HG02678 (cell line): ENCODE data around the gene EIF4EBP3.
A peak's percentile ranks its signal among the peaks of the same experiment; 100 is the strongest.

Experiments used
- ATAC-seq: cut with Tn5 transposase; IDR thresholded peaks from one replicate; pipeline ENCODE4 v1.9.1; 2021; ENCODE audit warnings: mild to moderate bottlenecking, moderate library complexity; ENCODE audit not compliant: unreplicated experiment

The EIF4EBP3 gene

DNA sequence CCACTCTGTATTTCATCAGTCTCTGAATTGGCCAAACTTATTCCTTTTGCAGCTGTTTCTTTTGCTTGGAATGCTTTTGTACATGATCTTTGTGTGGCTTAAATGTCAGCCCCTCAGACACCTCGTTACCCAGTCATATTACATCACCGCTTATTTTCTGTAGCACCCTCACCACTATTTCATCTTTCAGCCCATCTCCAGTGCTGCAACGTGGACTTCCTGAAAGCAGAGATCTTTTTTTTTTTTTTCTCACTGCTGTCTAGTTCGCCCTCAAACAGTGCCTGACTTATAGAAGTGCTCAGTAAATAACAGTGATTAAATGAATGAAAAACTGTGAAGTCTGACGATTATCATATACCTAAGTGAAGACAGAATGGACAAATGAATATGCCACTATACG, 9.0 kb downstream of the EIF4EBP3 start:
- no peak for ATAC-seq

DNA sequence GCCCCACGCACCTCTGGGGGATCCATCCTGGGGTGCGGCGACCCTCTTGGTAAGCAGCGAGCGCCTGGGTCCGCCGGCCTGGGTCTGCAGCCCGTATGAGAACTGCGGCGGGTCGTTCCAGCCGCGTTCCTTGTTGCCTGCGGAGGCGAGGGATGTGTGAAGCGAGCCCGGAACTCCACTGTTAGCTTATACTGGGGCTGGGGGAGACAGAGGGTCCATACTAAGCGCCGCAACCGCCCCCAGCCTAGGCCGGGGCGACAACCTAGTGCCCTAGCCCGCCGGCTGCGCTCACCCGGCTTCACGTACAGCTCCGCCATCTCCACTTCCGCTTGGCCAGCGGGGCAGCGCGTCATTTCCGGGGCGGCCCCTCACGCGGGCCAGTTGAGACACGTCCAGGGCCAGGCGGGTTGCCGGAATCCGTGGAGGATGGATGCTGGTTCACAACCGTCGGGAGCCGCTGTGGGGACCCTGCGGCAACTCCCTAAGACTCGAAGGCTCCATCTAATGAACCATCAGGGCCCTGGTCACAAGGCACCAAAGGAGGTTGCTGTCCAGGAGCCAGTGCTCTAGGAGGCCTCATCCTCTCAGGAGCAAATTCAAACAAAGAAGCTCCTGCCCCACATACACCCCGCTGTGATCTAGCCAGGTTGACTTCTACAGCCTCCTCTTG, 9.8 kb downstream of the EIF4EBP3 start, which contains the start of gene SRA1:
TSS of gene SRA1 (minus strand) at position 338 of the 670 bp plus-strand sequence. CDS start at position 317, 21 bp downstream.
- peak; percentile 98 for ATAC-seq

DNA sequence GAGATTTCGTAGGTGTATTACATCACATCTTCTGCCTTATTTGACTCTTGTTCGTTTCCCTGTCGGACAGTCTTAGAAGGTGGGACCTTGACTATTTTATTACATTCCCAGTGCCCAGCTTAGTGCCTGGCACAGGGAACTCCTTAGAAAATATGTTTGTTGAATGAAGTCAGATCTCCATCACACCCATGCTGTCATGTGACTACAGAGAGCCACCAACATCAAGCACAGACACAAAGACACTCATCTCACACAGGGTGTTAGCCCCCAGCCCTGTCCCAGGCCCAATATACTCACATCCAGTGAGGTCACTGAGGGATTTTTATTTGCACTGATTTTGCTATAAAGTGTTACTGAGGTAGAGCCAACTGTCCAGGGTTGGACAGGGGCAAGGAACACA, 10.5 kb downstream of the EIF4EBP3 start:
- ATAC-seq: no peak

DNA sequence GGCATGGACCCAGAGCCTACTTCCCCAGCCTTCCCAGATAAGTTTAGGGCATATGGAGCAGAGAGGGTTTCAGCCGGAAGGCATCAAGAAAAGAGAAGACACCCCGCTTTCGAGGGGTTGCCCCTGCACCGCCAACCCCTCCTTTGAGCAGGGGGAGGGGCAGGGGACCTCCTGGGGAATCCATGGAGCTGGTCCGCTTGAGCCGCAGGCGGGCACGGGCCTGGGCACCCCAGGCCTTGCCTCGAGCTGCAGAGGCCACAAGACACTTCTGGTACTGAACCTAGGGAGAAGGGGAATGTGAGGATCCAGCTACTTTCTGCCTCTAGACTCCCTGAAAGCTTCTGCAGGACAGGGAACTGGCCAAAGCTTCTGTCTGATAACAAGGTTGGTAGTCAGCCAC, 11.1 kb downstream of the EIF4EBP3 start:
- no peak for ATAC-seq

DNA sequence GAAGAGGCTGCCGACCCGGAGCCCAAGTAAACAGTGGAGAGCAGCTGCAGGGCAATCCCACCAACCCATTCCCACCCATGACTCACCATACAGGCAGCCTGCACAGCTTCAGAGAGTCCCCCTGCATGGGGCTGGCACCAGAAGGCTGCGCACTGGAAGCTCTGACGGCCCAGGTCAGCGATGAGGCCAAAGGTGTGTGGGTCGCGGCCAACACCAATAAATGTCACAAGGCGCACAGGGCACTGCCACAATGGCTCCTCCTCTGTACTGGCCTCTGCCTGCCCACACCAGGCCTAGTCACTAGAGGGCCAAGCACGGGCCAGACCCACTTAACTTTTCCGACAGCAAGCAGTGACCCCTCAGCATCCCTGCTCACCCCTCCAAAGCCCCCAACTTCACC, 12.8 kb downstream of the EIF4EBP3 start:
- ATAC-seq: no peak

DNA sequence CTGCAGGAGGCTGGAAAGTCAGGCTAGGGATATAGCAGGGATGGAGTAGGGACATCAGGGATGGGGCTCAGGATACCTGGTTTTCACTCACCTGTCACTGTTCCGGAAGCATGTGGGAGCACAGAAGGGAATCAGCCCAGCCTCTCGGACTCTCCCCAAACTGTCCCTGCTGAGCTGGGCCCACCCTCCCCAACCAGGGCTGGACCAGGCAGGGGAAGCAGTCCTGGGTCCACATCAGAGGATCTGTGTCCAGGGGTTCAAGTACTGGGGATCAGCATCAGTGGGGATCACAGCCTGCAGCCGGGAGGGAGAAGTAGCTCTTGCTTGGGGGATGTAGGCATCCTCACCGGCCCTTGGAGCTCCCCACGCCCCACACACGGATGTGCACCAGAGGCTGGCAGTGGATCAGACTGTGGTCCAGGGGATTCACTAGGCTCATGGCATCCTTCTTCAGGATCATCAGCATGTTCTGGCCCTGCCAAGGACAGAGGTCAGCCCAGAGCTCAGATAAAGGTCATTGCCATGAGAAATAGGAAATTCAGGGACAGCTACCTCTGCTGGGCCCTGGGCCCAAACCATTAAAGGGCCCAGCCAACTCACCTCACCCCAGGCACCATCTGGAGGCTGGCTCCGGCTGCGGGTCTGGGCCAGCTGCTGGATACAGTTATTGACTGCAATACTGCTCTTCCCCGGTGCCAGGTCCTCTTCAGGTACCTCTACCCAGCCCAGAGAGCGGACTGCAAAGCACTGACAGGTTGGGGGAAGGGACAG, 14.5 kb downstream of the EIF4EBP3 start:
- ATAC-seq: no peak

DNA sequence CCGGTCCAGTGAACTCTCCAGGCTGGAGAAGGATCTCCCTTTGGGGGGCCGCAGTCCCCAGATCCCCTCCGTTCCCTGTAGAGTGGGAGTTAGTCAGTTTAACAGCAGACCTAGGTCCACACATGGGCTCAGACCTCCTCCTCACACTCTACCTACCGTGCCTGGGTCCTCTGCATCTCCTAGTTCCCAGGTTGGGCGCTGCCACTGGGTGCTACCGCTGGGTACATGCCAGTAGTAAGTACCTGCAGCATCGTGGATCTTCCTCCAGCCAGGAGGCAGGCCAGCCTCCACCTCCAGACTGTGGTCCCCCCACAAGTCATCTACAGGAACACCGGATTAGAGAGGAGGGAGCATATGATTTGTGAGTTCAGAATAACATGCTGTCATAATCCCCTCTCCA, 16.1 kb downstream of the EIF4EBP3 start:
- ATAC-seq: no peak

DNA sequence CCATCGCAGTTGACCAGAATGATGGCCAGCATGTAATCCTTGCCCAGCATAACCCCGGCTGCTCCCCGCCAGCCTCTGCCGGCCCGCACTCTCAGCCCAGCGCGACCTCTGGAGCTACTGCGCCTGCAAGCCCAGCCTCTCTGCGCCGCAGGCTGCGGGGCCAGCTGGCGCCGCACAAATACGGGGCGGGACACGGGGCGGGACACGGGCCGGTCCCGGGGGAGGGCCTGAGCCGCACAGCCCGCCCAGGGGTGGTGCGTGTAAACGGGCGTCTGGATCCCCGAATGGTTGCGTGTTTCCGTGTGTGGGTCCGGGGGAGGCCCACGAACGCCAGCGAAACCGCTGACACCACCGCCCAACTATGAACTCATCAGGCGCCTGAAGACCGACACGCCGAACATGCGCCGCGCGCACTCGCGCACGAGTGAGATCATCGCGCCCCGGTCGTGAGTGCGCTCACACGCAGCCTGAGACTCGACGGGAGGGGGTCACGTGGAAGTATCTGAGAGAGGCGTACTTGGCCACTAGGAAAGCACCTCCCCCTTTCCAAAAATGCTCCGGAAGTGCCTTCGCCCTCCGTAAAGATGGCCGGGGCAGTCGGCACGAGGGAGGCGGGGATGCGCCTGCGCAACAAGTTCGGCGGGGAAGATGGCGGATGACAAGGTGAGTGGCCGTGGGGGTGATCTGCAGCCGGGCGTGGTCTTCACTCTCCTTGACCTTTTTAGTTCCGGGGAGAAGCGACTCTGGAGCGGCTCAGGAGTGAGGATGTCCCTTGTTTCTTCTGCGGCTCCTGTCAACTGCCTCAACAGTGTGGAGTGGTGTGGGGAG, 16.9 kb downstream of the EIF4EBP3 start, which contains the start of the genes APBB3 and SLC35A4:
TSS of gene APBB3 (minus strand) at position 403 of the 828 bp plus-strand sequence. CDS start at position 50, 353 bp downstream.
TSS of gene SLC35A4 (plus strand) at position 633 of the 828 bp plus-strand sequence. CDS start 2,342 bp downstream, outside the sequence.
- peak; percentile 89 for ATAC-seq

DNA sequence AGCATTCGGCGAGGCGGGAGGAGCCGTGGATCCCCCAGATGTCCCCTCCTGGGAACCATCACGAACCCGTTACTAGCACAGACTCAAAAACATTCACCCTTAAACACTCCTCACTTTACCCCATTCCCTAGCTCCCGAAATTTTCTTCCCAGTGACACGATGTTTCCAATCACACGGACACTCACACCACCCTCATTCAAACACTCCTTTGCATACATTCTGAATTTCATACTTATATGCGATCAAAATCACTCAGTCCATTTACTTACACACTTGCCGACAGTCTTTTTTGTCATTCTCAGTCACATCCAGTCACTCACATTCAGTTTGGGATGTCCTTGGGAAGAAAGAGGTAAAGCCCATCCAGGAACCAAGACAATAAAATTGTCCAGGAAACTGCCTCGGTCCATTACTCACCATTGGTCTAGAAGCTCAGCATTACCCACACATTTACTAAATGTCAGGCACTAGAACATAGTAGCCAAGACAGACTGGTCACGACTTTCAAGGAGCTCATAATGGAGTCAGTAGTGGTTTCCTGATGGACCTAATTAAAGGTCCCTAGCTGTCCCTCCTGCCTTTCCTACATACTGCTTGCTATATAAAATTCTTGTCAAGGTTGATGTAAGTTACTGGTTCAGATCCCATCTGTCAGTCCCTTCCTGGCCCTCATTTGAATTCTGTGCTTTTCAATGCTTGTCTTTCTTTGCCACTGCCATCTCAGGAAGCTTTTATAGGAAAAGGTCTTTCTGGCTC, 17.7 kb downstream of the EIF4EBP3 start:
- no peak for ATAC-seq

DNA sequence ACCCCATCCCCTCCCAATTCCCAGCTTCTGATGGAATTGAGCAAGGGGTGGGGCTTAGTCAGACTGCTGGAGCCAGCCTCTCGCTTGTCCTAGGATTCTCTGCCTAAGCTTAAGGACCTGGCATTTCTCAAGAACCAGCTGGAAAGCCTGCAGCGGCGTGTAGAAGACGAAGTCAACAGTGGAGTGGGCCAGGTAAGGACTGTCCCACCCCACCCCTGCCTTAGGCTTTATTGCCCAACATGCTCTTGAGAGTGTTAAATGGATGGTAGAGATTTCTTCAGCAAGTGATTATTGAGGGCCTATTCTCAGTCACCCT, 18.3 kb downstream of the EIF4EBP3 start:
- no peak for ATAC-seq

DNA sequence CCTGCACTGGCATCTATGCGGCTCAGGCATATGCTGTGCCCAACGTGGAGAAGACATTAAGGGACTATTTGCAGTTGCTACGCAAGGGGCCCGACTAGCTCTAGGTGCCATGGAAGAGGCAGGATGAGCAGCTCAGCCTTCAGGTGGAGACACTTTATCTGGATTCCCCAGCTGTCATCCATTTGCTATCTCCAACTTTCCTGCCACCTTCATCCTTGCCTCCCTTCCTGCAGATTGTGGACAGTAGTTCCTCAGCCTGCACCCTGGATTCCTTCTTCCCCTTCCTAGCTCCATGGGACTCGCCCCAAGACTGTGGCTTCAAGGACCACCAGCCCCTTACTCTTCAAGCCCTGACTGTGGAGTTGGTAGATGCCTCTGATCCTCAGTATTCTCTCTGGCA, 19.2 kb downstream of the EIF4EBP3 start:
- ATAC-seq: no peak

DNA sequence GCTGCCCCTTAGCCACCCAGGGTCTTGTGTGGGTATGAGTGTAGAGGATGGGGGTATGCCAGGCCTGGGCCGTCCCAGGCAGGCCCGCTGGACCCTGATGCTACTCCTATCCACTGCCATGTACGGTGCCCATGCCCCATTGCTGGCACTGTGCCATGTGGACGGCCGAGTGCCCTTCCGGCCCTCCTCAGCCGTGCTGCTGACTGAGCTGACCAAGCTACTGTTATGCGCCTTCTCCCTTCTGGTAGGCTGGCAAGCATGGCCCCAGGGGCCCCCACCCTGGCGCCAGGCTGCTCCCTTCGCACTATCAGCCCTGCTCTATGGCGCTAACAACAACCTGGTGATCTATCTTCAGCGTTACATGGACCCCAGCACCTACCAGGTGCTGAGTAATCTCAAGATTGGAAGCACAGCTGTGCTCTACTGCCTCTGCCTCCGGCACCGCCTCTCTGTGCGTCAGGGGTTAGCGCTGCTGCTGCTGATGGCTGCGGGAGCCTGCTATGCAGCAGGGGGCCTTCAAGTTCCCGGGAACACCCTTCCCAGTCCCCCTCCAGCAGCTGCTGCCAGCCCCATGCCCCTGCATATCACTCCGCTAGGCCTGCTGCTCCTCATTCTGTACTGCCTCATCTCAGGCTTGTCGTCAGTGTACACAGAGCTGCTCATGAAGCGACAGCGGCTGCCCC, 19.8 kb downstream of the EIF4EBP3 start:
- ATAC-seq: no peak

DNA sequence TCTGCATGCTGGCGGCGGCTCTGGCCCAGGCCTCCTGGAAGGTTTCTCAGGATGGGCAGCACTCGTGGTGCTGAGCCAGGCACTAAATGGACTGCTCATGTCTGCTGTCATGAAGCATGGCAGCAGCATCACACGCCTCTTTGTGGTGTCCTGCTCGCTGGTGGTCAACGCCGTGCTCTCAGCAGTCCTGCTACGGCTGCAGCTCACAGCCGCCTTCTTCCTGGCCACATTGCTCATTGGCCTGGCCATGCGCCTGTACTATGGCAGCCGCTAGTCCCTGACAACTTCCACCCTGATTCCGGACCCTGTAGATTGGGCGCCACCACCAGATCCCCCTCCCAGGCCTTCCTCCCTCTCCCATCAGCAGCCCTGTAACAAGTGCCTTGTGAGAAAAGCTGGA, 20.4 kb downstream of the EIF4EBP3 start:
- no peak for ATAC-seq

DNA sequence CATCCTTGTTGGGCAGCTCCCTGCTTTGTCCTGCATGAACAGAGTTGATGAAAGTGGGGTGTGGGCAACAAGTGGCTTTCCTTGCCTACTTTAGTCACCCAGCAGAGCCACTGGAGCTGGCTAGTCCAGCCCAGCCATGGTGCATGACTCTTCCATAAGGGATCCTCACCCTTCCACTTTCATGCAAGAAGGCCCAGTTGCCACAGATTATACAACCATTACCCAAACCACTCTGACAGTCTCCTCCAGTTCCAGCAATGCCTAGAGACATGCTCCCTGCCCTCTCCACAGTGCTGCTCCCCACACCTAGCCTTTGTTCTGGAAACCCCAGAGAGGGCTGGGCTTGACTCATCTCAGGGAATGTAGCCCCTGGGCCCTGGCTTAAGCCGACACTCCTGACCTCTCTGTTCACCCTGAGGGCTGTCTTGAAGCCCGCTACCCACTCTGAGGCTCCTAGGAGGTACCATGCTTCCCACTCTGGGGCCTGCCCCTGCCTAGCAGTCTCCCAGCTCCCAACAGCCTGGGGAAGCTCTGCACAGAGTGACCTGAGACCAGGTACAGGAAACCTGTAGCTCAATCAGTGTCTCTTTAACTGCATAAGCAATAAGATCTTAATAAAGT, 21.1 kb downstream of the EIF4EBP3 start:
- ATAC-seq: no peak

DNA sequence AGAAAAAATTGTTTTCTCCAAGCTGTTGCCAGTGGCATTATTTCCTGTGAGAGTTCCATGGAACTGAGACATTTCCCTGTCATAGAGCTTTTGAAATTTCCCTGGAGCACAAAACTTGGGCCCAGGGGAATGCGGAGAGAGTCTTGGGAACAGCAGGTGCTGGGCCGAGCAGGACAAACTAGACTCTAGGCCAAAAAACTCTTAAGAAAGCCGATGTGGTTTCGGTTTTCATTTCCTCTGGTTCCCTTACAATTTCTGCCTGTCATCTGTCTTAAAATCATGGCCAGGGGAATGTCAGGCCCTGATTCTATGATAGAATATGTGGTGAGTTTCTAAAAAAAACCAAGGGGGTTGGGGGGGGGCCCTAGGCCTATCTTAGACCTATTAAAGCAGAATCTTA, 21.7 kb downstream of the EIF4EBP3 start:
- no peak for ATAC-seq

DNA sequence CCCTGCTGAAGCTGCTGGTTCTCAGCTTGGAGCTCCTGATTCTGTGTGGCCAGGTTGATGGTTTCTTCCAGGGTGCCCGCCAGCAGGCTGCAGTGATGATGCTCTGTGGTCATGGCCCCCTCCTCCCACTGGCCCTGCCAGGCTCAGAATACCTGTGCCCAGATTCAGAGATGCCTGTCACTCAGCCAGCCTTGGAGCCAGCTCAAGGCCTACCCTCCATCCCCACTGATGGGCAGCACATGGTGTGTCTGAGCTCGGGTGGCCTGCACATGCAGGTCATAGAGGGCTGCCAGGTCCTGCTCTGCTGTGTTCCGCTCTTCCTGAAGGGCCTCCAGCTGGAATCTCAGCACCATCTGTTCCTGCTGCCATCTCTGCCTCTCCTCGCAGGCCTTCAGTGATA, 22.6 kb downstream of the EIF4EBP3 start:
- no peak for ATAC-seq

DNA sequence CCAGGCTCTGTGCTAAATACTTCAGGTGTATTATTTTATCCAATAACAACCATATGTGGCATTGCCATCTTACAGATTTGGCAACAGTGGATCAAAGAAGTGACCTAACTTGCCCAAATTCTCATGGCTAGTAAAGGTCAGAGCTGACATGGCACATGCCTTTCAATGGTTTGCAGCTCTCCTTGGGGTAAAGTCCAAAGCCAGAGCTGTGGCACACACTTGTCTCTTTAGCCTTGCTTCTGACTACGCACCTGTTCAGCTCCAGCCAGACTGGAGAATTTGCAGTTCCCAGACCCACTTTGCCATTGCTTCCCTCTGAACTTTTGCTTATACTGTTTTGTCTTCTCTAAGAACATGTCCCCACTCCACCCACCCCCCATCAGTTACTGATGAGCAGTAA, 23.0 kb downstream of the EIF4EBP3 start:
- no peak for ATAC-seq

DNA sequence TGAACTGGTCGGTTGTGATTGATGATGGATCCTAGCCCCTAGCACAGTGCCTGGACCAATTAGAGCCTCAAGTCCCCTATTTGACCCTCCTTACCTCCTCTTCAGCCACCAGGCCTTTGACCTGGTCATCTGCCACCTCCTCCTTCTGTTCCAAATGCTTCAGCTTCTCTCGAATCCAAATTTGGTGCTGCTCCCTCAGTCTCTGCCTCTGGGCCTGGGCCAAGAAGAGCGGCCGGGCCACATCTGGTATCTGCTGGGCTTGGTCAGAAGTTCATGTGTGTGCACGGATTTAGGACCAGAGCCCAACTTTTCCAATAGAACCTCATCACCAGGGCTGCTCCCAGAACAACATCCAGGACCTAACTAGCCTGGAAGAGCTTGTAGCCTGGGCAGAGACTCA, 23.6 kb downstream of the EIF4EBP3 start:
- ATAC-seq: no peak

DNA sequence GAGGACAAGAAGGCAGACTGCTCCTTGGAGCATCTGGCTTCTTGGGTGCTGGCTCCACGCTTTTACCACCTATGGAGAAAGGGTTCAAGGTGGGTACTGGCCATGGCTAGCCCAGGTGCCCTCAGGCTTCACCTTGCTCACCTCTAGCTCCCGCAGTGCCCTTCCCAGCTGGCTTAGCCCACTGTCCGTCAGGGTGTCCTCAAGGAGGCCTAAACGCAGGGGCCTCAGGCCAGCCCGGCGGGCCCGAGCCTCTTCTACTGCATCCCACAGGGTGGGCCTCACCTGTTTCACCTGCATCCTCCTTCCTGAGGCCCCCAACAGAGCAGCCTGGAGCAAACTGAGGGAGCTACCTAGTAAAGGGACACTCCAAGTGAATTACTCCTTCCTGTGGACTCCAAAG, 26.2 kb downstream of the EIF4EBP3 start:
- ATAC-seq: no peak

DNA sequence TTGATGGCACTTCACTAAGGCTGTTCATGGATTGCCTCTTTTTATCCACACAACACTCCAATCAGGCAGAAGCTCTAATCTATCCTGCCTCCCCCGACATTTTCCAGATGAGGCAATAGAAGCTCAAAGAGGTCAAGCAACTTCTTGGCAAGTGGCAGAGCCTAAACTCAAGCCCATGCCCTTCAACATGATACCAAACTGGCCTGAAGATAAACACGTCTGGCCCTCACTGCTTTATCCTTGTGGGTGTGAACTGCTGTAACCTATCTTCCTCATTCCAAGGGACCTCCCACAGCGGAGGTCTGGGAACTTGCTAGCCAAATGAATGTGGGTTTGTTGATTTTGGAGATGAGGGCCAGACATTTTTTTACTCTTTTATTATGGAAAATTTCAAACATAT, 26.7 kb downstream of the EIF4EBP3 start:
- ATAC-seq: no peak
